Esophagus muscularis mucosa (tissue), 4 donors: ENCODE results near the gene HHATL. TPM values are rescaled to one million over a fixed set of nuclear protein-coding genes. Genes with fewer than 3 reads are reported as not detected.

Experiments
- DNase-seq: peaks from one replicate; pipeline ENCODE4 v3.0.0-alpha.2; 2017; ENCODE audit errors: extremely low spot score
- H3K27ac ChIP-seq, 4 donors: fragments of 200-600 bp; sonication (generic); replicated peaks in 1 of 4; 1 replicate in 3 of 4; 2 replicates in 1 of 4; pipeline ENCODE4 v1.5.1; 2016 to 2019; ENCODE audit warnings: mild to moderate bottlenecking in 1 of 4
- H3K27me3 ChIP-seq, 4 donors: fragments of 200-600 bp; sonication (generic); one replicate each; pipeline versions ENCODE4 v1.5.1 to v1.6.0; 2016 to 2019
- H3K36me3 ChIP-seq, 4 donors: fragments of 200-600 bp; sonication (generic); one replicate each; pipeline ENCODE4 v1.5.1; 2016 to 2019
- H3K4me1 ChIP-seq, 4 donors: fragments of 200-600 bp; sonication (generic); one replicate each; pipeline ENCODE4 v1.5.1; 2016 to 2019
- H3K4me3 ChIP-seq, 4 donors: fragments of 200-600 bp; sonication (generic); 1 replicate in 2 of 4; 2 replicates in 2 of 4; pipeline ENCODE4 v1.5.1; 2016 to 2019; ENCODE audit warnings: mild to moderate bottlenecking in 4 of 4, moderate library complexity in 1 of 4
- H3K9me3 ChIP-seq, 4 donors: fragments of 200-600 bp; sonication (generic); 1 replicate in 3 of 4; 2 replicates in 1 of 4; pipeline ENCODE4 v1.5.1; 2016 to 2019
- EP300 ChIP-seq: sonication (generic); formaldehyde crosslinking; IDR thresholded peaks from one replicate; pipeline ENCODE4 v1.6.1; 2017; ENCODE audit warnings: antibody characterized with exemption
- POLR2A ChIP-seq: fragments of 450-650 bp; IDR thresholded peaks from one replicate; pipeline ENCODE4 v1.6.1; 2017; ENCODE audit warnings: antibody characterized with exemption, moderate library complexity, mild to moderate bottlenecking, low read depth
- POLR2AphosphoS5 ChIP-seq, 2 donors: sonication (generic); formaldehyde crosslinking; IDR thresholded peaks; one replicate each; pipeline ENCODE4 v1.6.1; 2017; ENCODE audit warnings: antibody characterized with exemption in 2 of 2
- WGBS: methylation state at CpG from one replicate; pipeline ENCODE4 v1.1.5; 2018; 5-methylcytosine and 5-hydroxymethylcytosine counted together
- intact Hi-C: fragments of 100-400 bp; cut with DNase I; formaldehyde crosslinking; loops from one replicate; pipeline ENCODE4 v1.15.1; 2023
- total RNA-seq, 4 donors: library from RNA; depleted of rRNA; stranded (reverse); fragments of >200 nt; gene quantifications; one replicate each; pipeline versions ENCODE4 v1.1.0 to v1.2.1, GENCODE V29; 2016
- TF ChIP-seq, protein P1 (sequence below), 3 experiments: fragments of 200-600 bp in 2 of 3; fragments of 450-650 bp in 1 of 3; sonication (generic) in 2 of 3; IDR thresholded peaks; one replicate each; pipeline ENCODE4 v1.5.1; 2017 to 2019; ENCODE audit warnings: antibody characterized with exemption in 3 of 3, mild to moderate bottlenecking in 2 of 3, moderate library complexity in 1 of 3

HHATL gene
- total RNA-seq, 4 donors from 2014 or later, result 1.5 TPM; not detected in 3

DNA sequence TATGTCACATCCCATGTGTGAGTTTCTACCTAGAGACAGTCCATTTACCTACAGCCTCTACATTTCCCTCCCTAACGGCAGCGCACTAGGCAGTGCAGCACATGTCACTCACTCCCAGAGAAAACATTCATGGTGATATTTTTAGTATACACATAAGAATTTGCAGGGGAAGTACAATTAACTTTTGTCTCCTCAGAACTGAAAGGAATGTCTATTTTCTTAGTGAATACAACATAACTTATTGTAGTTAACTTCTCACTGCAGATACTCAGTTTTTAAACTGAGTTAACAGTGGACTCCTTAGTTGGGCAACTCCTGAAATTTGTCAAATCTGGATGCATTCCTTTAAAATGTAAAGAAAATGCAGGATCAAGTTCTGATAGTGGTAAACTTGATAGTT is 53.6 kb downstream of the HHATL start:
- Histone ChIP-seq H3K9me3 (no peaks in the 10 kb centered on the region), H3K27ac (no peak overlapping the region), H3K27me3 (no peaks in the 10 kb centered on the region), H3K4me3 (no peak overlapping the region), H3K4me1 (peaks cover 30 to 45% (median 41%) of the 10 kb centered on the region in 4 donors), H3K36me3 (peaks cover 28 to 60% (median 46%) of the 10 kb centered on the region in 4 donors)
- intact Hi-C loops, result no loop called here
- no peak for DNase-seq
- TF ChIP-seq EP300, result no peak
- TF ChIP-seq POLR2AphosphoS5 (IDR thresholded peaks at IDR 0.05), result no peak
- TF ChIP-seq, protein P1, sequence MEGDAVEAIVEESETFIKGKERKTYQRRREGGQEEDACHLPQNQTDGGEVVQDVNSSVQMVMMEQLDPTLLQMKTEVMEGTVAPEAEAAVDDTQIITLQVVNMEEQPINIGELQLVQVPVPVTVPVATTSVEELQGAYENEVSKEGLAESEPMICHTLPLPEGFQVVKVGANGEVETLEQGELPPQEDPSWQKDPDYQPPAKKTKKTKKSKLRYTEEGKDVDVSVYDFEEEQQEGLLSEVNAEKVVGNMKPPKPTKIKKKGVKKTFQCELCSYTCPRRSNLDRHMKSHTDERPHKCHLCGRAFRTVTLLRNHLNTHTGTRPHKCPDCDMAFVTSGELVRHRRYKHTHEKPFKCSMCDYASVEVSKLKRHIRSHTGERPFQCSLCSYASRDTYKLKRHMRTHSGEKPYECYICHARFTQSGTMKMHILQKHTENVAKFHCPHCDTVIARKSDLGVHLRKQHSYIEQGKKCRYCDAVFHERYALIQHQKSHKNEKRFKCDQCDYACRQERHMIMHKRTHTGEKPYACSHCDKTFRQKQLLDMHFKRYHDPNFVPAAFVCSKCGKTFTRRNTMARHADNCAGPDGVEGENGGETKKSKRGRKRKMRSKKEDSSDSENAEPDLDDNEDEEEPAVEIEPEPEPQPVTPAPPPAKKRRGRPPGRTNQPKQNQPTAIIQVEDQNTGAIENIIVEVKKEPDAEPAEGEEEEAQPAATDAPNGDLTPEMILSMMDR (IDR thresholded peaks at IDR 0.05), result no peak
- no peak for TF ChIP-seq POLR2A
- WGBS, result 85% methylated on average over 2 of the region's 2 CpGs

DNA sequence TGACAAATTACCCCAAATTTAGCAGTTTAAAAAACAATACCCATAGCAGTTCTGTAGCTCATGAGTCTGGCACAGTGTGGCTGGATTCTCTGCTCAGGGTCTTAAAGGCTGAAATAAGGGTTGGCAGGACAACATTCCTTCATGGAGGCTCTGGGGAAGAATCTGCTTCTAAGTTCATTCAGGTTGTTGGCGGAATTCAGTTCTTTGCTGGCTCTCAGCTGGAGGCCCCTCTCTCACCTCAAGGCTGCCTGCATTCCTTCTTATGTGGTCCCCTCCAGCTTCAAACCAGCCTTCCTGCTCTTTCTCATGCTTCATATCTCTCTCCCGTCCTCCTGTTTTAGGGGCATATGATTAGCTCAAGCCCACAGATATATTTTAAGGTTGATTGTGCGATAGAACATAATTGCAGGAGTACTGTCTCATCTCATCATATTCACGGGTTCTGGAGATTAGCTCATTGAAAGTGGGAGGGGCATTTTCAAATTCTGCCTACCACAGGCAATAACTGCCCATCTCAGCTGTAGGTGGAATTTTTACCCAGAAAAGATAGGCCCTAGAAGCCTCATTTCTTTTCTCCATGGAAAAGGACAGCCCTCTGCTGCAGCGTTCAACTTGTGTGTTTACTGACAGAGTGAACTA is 54.7 kb downstream of the HHATL start:
- TF ChIP-seq POLR2AphosphoS5 (IDR thresholded peaks at IDR 0.05), result no peak
- no peak for TF ChIP-seq POLR2A
- TF ChIP-seq, protein P1 (IDR thresholded peaks at IDR 0.05), result no peak
- no peak for TF ChIP-seq EP300
- WGBS, result 80% methylated on average over 5 of the region's 5 CpGs
- peak overlapping the region in 2 of 4 donors; percentile 13 to 23 for H3K27ac ChIP-seq
- H3K4me1 ChIP-seq, result peaks cover 23 to 38% (median 33%) of the 10 kb centered on the region in 4 donors
- no peak for DNase-seq
- H3K4me3 ChIP-seq, result no peak overlapping the region
- intact Hi-C loops, result no loop called here
- H3K36me3 ChIP-seq, result peaks cover 37 to 71% (median 57%) of the 10 kb centered on the region in 4 donors
- no peaks in the 10 kb centered on the region for H3K27me3 ChIP-seq
- H3K9me3 ChIP-seq, result no peaks in the 10 kb centered on the region

Other genes starting within 250 kb of the HHATL start
- gene VIPR1, start 200.2 kb downstream of the HHATL start, total RNA-seq, result 1 to 10 TPM; 3.0 to 6.6 (median 4.6) TPM
- gene SEC22C, start 120.8 kb downstream of the HHATL start, total RNA-seq, result 10 to 100 TPM; 52.7 to 62.7 (median 57.9) TPM
- 10 to 100 TPM; 11.1 to 15.6 (median 13.6) TPM for gene SS18L2, start 111.9 kb downstream of the HHATL start, total RNA-seq
- gene NKTR, start 102.1 kb downstream of the HHATL start, total RNA-seq, result 10 to 100 TPM; 24.7 to 73.1 (median 36.0) TPM
- 100 to 1,000 TPM in 2 of 4 donors, 10 to 100 TPM in 2; 75.4 to 137 (median 95.7) TPM for gene ZBTB47, start 49.1 kb downstream of the HHATL start, total RNA-seq
- under 1 TPM in 1 of 4 donors, not detected in 3; 0.17 TPM for gene KLHL40, start 17.3 kb downstream of the HHATL start, total RNA-seq
- 1 to 10 TPM; 1.2 to 5.3 (median 3.9) TPM for gene CCDC13, start 70.5 kb upstream of the HHATL start, total RNA-seq
- gene HIGD1A, start 101.7 kb upstream of the HHATL start, total RNA-seq, result 100 to 1,000 TPM; 161 to 407 (median 272) TPM
- 10 to 100 TPM in 1 of 4 donors, 1 to 10 TPM in 3; 2.5 to 15.9 (median 7.6) TPM for gene ACKR2, start 106.6 kb upstream of the HHATL start, total RNA-seq
- gene CYP8B1, start 173.1 kb upstream of the HHATL start, total RNA-seq, result not detected
- gene ZNF662, start 203.3 kb upstream of the HHATL start, total RNA-seq, result 10 to 100 TPM in 1 of 4 donors, 1 to 10 TPM in 3; 4.0 to 11.6 (median 5.3) TPM